Measurements from ENCODE around the gene ZNF519. TPM values are rescaled to one million over a fixed set of nuclear protein-coding genes. Genes with fewer than 3 reads are reported as not detected.

ZNF519 gene
- total and polyA plus RNA-seq, 2 donors (not counting 1 experiment from before 2014, with no cell fraction given) = 2.0 to 2.8 TPM

DNA sequence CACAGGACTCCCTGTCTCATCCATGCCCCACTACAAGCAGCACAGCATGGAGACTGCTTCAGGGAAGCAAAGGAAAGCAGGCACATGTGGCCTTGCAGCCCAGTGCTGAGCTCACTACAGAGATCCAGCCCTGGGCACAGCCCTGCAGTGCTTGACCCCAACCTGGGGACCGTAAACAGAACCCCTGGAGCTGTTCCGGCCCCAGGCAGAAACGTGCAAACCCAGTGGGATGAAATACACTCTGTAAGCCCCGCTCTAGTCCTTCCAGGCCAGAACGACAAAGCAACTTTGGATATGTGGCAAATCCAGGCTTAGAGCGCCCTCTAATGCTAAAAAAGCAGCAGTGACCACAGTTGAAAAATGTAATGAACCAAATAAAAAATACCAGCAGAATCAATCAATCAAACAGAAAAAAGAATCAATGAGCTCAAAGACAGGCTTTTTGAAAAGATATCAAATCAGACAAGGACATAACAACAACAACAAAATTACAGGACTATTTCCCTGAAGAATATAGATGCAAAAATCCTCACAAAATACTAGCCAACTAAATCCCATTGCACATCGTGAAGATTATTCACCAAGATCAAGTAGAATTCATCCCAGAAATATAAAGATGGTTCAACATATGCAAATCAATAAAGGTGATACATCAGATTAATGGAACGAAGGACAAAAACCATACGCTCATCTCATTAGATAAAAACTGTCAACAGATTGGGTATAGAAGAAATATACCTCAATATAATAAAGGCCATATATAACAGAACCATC is 45.6 kb downstream of the ZNF519 start:
- Histone ChIP-seq H3K4me1 (ENCODE audit: control insufficient read depth, extremely low read depth, insufficient read depth, low read length) (no peaks in the 10 kb centered on the region), H3K27me3 (ENCODE audit: control insufficient read depth, insufficient read depth, low read length) (no peaks in the 10 kb centered on the region), H3K27ac (ENCODE audit: insufficient read depth, low read length) (no peak overlapping the region), H3K4me3 (replicated peaks in 1 of 4; ENCODE audit: control extremely low read depth in 1 of 4, insufficient read depth in 1 of 4, low read depth in 3 of 4, low read length in 4 of 4) (no peak overlapping the region), H3K9ac (ENCODE audit: insufficient read depth, low read length) (no peak overlapping the region), H3K9me3 (ENCODE audit: control insufficient read depth, insufficient read depth, low read depth, low read length) (no peaks in the 10 kb centered on the region), H3K36me3 (ENCODE audit: control insufficient read depth, insufficient read depth, low read length) (no peaks in the 10 kb centered on the region), H3K4me2 (ENCODE audit: extremely low read depth, insufficient read depth, low read length) (no peak overlapping the region), H3K79me2 (ENCODE audit: control insufficient read depth, insufficient read depth, low read length) (no peaks in the 10 kb centered on the region), H4K20me1 (ENCODE audit: control insufficient read depth, extremely low read depth, insufficient read depth, low read length) (no peaks in the 10 kb centered on the region), H2AFZ (ENCODE audit: low read length) (no peak overlapping the region)
- DNase-seq (ENCODE audit: low read depth in 2 of 2) = peak; percentile 19 to 59
- TF ChIP-seq EZH2 (IDR thresholded peaks at IDR 0.05; ENCODE audit: low read length, missing control alignments) = no peak
- TF ChIP-seq, protein P1, sequence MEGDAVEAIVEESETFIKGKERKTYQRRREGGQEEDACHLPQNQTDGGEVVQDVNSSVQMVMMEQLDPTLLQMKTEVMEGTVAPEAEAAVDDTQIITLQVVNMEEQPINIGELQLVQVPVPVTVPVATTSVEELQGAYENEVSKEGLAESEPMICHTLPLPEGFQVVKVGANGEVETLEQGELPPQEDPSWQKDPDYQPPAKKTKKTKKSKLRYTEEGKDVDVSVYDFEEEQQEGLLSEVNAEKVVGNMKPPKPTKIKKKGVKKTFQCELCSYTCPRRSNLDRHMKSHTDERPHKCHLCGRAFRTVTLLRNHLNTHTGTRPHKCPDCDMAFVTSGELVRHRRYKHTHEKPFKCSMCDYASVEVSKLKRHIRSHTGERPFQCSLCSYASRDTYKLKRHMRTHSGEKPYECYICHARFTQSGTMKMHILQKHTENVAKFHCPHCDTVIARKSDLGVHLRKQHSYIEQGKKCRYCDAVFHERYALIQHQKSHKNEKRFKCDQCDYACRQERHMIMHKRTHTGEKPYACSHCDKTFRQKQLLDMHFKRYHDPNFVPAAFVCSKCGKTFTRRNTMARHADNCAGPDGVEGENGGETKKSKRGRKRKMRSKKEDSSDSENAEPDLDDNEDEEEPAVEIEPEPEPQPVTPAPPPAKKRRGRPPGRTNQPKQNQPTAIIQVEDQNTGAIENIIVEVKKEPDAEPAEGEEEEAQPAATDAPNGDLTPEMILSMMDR (conservative IDR thresholded peaks at IDR 0.05 in 1 of 2, IDR thresholded peaks at IDR 0.05 in 1 of 2; ENCODE audit: low read depth in 1 of 2, low read length in 2 of 2) = peak; percentile 74 to 75

DNA sequence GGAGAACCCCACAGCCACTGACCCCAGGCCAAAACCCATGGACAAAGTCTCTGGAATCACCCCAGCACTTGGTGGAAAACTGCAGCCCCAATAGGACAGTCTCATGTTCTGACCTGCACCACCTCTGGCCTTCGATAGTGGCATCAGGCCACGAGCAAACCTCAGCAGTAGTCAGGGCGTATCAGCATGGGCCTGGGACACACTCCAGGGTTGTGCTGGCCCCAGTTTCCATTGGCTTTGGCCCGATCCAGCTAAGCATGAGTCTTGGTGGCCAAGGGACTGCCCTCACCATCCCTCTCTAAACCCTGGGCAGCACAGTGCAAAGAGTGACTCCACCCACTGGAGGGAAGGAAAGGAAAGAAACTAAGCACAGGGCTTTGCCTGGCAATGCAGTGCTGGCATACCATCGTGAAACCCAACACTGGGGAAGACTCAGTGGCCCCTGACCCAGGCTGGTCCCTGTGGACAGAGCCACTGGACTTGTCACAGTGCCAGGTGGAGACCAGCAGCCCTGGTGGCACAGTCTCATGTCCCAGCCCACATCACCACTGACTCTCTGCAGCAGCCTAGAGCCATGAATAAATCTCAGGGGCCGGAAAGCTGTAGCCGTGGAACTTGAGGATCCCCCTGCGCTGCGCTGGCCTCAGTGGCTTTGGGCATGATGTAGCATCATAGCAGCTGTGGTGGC is 46.3 kb downstream of the ZNF519 start:
- Histone ChIP-seq H3K36me3 (ENCODE audit: control insufficient read depth, insufficient read depth, low read length) (no peaks in the 10 kb centered on the region), H3K9me3 (ENCODE audit: control insufficient read depth, insufficient read depth, low read depth, low read length) (no peaks in the 10 kb centered on the region), H3K79me2 (ENCODE audit: control insufficient read depth, insufficient read depth, low read length) (no peaks in the 10 kb centered on the region), H3K9ac (ENCODE audit: insufficient read depth, low read length) (no peak overlapping the region), H3K4me2 (ENCODE audit: extremely low read depth, insufficient read depth, low read length) (no peak overlapping the region), H3K4me1 (ENCODE audit: control insufficient read depth, extremely low read depth, insufficient read depth, low read length) (no peaks in the 10 kb centered on the region), H3K4me3 (replicated peaks in 1 of 4; ENCODE audit: control extremely low read depth in 1 of 4, insufficient read depth in 1 of 4, low read depth in 3 of 4, low read length in 4 of 4) (no peak overlapping the region), H3K27ac (ENCODE audit: insufficient read depth, low read length) (no peak overlapping the region), H4K20me1 (ENCODE audit: control insufficient read depth, extremely low read depth, insufficient read depth, low read length) (no peaks in the 10 kb centered on the region), H2AFZ (ENCODE audit: low read length) (no peak overlapping the region), H3K27me3 (ENCODE audit: control insufficient read depth, insufficient read depth, low read length) (no peaks in the 10 kb centered on the region)
- DNase-seq (ENCODE audit: low read depth in 2 of 2) = no peak
- TF ChIP-seq EZH2 (IDR thresholded peaks at IDR 0.05; ENCODE audit: low read length, missing control alignments) = no peak
- TF ChIP-seq, protein P1 (conservative IDR thresholded peaks at IDR 0.05 in 1 of 2, IDR thresholded peaks at IDR 0.05 in 1 of 2; ENCODE audit: low read depth in 1 of 2, low read length in 2 of 2) = no peak

DNA sequence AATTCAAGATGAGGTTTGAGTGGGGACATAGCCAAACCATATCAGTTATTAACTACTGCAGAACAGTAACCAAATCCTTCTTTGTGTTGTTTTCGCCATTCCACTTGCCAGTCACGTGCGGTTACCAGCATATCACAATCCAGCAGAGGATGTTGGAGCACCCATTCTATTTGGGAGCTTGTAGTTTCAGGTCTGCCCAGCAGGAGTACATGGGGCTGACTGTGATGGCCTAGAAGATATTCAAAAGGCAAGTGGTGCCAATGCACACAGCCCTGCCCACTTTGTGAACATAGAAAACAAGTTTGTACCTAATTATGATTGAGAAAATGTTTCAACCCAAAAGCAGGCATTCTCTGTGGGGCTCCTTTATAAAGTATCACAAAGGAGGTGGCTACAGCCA is 57.0 kb downstream of the ZNF519 start:
- TF ChIP-seq EZH2 (IDR thresholded peaks at IDR 0.05; ENCODE audit: low read length, missing control alignments) = no peak
- TF ChIP-seq, protein P1 (conservative IDR thresholded peaks at IDR 0.05 in 1 of 2, IDR thresholded peaks at IDR 0.05 in 1 of 2; ENCODE audit: low read depth in 1 of 2, low read length in 2 of 2) = no peak
- no peak overlapping the region for H3K27ac ChIP-seq (ENCODE audit: insufficient read depth, low read length)
- H3K4me1 ChIP-seq (ENCODE audit: control insufficient read depth, extremely low read depth, insufficient read depth, low read length) = no peaks in the 10 kb centered on the region

More for the DNA sequence above, 57.0 kb downstream of the ZNF519 start:
- Histone ChIP-seq H2AFZ (ENCODE audit: low read length) (no peak overlapping the region), H3K4me3 (replicated peaks in 1 of 4; ENCODE audit: control extremely low read depth in 1 of 4, insufficient read depth in 1 of 4, low read depth in 3 of 4, low read length in 4 of 4) (no peak overlapping the region), H3K27me3 (ENCODE audit: control insufficient read depth, insufficient read depth, low read length) (no peaks in the 10 kb centered on the region), H3K9ac (ENCODE audit: insufficient read depth, low read length) (no peak overlapping the region), H3K79me2 (ENCODE audit: control insufficient read depth, insufficient read depth, low read length) (no peaks in the 10 kb centered on the region), H4K20me1 (ENCODE audit: control insufficient read depth, extremely low read depth, insufficient read depth, low read length) (no peaks in the 10 kb centered on the region), H3K36me3 (ENCODE audit: control insufficient read depth, insufficient read depth, low read length) (no peaks in the 10 kb centered on the region), H3K4me2 (ENCODE audit: extremely low read depth, insufficient read depth, low read length) (no peak overlapping the region), H3K9me3 (ENCODE audit: control insufficient read depth, insufficient read depth, low read depth, low read length) (no peaks in the 10 kb centered on the region)
- DNase-seq (ENCODE audit: low read depth in 2 of 2) = no peak
